ENCODE data around the gene HDAC10. TPM values are rescaled to one million over a fixed set of nuclear protein-coding genes. Genes with fewer than 3 reads are reported as not detected.

The HDAC10 gene
- total RNA-seq, 2 donors from 2014 or later = 11.2 to 14.2 TPM

GRCh38 chr22:50226063-50226874 lies 24.8 kb downstream of the HDAC10 start:
- intact Hi-C loops (cut with DNase I) = no loop called here
- DNase-seq (no peak), ATAC-seq (no peak)

DNA sequence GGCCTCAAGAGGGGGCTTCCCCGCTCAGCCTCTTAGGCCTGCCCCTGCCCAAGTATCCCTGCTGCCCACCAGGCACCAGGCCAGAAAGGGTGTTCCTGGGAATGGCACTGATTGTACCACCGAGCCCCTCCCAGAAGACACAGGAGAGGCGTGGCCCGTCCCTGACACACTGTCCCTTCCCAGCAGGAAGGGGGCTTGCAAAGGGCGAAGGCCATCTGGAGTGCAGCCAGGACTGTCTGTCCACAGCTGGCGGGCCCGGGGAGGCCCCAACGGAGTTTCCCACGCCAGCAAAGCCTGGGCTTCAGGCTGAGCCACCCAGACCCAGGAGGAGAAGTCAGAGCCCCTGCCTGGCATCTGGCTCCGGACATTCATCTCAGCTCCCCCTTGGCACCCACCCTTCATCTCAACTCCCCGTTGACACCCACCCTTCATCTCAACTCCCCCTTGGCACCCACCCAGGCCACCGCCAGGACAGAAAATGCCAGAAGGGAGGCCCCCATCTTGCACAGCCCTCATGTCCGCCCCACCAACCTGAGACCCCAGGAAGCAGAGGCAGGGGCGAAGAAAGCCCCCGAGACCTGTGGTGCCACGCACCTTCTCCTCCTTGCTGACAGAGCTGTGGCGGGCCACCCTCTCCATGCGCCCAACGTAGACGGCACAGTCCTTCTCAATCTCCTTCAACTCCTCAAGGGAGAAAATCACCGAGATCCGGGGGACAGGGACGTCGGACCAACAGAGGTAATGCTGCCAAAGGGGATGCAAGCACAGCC lies 25.7 kb downstream of the HDAC10 start:
- ATAC-seq (no peak), DNase-seq (no peak)
- intact Hi-C loops (cut with DNase I) = no loop called here

- intact Hi-C loops (cut with DNase I) = no loop called here
- DNase-seq (no peak), ATAC-seq (no peak)
Observed at GRCh38 chr22:50224071-50224470, 27.0 kb downstream of the HDAC10 start.

- no peak for ATAC-seq
- DNase-seq = no peak
- intact Hi-C loops (cut with DNase I) = no loop called here
Observed at GRCh38 chr22:50222508-50222907, 28.6 kb downstream of the HDAC10 start.

DNA sequence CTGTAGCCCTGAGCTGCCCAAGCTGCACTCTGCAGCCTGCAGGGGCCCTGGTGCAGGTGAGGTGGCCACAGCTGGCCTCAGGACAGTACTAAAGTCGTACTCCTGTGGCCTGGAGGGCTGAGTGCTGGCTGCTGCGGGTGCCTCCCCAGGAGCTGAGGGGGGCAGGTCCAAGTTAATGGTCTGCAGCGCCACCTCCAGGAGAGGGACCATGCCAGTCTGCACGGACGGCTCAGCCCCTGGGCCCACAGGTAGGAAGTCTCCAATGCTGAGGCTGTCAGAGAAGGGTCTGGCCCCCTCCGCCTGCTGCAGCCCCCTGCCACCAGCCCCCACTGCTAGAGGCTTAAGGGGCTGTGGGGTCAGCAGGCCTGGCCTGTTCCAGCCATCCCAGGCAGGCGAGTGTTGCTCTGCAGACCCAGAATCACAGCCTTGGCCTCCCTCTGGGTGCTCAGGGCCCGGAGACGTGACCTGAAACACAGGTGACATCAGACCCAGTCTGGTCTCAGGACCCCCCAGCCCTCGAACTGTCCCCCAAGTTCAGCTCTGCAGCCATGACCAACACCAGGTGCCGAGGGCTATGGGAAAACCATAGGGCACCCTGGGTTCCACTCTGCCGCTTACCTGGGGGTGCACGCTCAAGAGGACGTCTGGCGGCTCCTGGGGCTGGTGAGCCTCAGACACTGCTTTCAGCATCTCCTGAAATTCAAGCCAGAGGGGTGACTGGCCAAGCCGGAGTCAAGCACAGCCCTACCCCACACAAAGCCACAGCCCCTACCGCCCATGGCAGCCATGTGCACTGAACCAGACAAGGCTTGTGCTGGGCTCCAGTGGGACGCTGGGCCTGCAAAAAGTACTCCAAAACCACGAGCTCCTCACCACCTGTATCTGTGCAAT lies 29.4 kb downstream of the HDAC10 start:
- no peak for ATAC-seq
- no peak for DNase-seq
- intact Hi-C loops (cut with DNase I) = no loop called here

DNA sequence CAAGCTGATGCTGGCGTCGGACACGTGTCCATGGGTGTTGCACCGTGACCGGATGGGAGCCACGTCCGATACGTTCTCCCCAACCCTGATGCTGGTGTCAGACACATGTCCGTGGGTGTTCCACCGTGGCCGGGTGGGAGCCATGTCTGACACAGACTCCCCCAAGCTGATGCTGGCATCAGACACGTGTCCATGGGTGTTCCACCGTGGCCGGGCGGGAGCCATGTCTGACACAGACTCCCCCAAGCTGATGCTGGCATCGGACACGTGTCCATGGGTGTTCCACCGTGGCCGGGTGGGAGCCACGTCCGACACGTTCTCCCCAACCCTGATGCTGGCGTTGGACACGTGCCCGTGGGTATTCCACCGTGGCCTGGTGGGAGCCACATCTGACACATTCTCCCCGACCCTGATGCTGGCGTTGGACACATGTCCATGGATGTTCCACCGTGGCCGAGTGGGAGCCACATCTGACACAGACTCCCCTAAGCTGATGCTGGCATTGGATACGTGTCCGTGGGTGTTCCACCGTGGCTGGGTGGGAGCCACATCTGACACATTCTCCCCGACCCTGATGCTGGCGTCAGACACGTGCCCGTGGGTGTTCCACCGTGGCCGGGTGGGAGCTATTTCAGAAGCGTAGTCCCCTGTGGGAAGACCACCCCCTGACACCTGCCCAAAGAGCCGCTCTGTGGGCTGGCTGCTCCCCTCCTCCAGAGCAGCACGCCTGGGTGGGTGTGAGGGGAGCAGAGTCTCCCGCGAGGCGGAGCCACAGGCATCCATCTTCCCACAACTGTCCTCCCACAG lies 30.3 kb downstream of the HDAC10 start:
- intact Hi-C loops (cut with DNase I) = no loop called here
- no peak for ATAC-seq
- no peak for DNase-seq

DNA sequence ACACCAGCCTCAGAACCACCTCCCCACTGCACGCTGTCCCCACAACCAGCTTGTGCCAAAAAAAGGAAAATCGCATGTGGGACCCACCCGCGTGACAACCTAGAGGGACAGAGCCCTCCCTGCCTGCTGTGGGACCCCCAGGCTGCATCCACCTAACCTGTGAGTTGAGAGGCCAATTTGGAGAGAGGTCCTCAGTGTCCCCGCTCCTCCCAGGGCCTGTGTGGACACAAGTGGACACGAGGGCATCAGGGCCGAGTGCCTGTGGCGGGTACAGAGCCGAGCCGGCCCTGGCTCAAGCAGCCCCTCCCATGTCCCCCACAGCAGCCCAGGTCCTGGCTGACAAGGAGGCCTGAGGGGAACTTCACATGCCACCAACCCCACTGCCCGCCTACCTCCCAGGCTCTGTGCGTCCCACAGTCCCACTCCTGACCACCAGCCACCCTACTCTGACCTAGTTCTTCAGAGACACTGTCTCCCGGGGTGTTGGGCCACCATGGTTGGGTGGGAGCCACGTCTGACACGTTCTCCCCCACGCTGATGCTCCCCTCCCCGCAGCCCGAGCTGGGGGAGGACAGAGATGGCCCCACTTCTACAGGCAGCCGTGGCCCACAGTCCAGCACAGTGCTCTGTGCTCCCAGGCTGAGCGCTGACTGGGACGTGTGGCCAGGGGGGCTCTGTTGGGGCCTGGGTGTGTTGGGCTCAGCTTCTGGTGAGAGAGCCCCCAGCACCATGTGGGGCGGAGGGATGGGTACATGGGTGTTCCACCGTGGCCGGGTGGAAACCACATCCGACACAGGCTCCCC lies 31.1 kb downstream of the HDAC10 start:
- DNase-seq (no peak), ATAC-seq (peak; percentile 1)
- intact Hi-C loops (cut with DNase I) = no loop called here

DNA sequence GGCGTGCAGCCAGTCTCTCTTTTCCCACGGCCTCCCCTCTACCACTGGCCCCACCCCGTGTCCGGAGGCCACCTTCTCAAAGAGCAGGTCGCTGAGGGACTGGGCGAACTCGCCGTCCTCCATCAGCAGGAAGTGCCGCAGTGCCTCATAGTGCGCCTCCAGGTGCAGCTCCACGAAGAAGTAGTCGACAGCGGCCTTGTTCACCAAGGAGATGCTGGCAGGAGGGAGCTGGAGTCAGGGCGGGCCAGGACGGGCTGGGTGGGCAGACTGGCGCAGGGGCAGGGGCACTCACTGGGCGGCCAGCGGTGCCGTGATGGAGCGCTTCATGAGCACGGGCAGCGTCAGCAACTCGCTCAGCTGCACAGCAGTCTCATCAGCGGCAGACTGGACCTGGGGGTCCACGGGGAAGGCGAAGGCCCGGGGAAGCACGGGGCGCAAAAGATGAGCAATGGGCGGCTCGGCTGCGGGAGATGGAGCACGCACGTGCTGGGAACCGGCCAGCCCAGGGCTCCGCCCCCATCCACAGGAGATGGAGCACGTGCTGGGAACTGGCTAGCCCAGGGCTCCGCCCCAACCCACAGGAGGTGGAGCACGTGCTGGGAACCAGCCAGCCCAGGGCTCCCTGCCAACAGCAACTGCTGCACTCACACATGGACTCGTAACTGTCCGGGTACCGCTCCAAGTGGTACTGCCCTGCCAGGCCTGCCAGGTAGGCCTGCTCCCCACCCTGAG lies 31.9 kb downstream of the HDAC10 start:
- ATAC-seq = peak; percentile 84 to 87
- peak; percentile 86 for DNase-seq
- intact Hi-C loops (cut with DNase I) = no loop called here

GRCh38 chr22:50218153-50218995 lies 32.7 kb downstream of the HDAC10 start:
- intact Hi-C loops (cut with DNase I) = no loop called here
- DNase-seq (peak; percentile 36), ATAC-seq (peak in 1 of 2 donors; percentile 1)

DNA sequence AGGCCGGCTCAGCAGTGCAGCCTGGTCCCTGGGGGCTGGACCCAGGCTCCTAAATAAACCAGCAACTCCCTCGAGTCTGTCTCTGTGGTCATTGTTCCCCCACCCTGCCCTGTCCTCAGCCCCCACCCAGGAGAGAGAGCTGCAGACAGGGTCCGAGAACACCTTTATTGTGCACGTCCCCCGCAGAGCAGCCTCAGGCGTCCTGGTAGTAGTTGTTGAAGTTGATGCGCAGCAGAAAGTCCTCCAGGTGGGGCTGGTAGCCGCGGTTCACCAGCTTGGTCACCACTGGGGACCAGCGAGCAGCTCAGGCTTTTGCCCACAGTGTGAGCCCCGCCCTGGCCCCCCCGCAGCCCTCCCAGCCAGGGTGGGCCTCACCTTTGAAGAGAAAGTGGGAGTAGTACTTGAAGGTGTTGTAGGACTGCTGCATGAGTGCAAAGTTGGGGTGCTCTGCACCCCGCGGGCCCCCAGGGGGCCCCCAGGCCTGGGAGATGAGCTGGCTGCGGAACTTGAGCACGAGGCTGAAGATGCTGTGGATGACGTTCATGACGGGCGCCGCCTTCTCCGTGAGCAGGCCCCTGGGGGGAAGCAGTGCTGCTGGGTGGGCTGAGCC lies 33.4 kb downstream of the HDAC10 start:
- intact Hi-C loops (cut with DNase I) = no loop called here
- DNase-seq = no peak
- ATAC-seq = no peak

- no peak for ATAC-seq
- intact Hi-C loops (cut with DNase I) = no loop called here
Observed at GRCh38 chr22:50216684-50217520, 34.2 kb downstream of the HDAC10 start.

GRCh38 chr22:50216055-50216683 lies 34.9 kb downstream of the HDAC10 start:
- no peak for ATAC-seq
- DNase-seq = no peak
- intact Hi-C loops (cut with DNase I) = no loop called here

More at GRCh38 chr22:50216684-50217520, 34.2 kb downstream of the HDAC10 start:
- no peak for DNase-seq

GRCh38 chr22:50215297-50216054 lies 35.6 kb downstream of the HDAC10 start:
- DNase-seq (peak; percentile 38), ATAC-seq (no peak)
- intact Hi-C loops (cut with DNase I) = no loop called here

DNA sequence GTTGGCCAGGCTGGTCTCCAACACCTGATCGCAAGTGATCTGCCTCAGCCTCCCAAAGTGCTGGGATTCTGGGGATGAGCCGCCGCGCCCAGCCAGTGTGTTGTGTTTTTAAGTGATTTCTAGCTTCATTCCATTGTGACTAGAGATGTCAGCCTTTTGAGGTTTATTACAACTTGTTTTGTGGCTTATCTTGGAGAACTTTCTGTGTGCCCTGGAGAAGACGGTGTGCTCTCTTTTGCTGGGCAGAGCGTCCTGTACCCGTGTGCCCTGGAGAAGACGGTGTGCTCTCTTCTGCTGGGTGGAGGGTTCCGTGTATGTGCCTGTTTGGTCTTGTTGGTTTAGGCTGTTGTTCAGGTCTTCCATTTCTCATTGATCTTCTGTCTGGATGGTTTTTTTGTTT lies 37.8 kb downstream of the HDAC10 start:
- intact Hi-C loops (cut with DNase I) = loop anchor here in 1 of 2 donors (5.0 kb wide), 1 partner anchor 66 kb away; no protein-coding TSS in a partner anchor
- ATAC-seq (no peak), DNase-seq (no peak)

Measured in left cardiac atrium (tissue), 4 donors.